NCI-H226 (cell line): ENCODE data around the gene SPATC1L.

Source experiments
- DNase-seq: peaks from one replicate; pipeline ENCODE4 v3.0.0-alpha.2; 2015

SPATC1L gene

GRCh38 chr21:46129846-46130651, 54.2 kb downstream of the SPATC1L start:
- DNase-seq = no peak

- no peak for DNase-seq
Measured at GRCh38 chr21:46128933-46129571, 55.2 kb downstream of the SPATC1L start.

- DNase-seq = no peak
Measured at GRCh38 chr21:46128106-46128932, 55.9 kb downstream of the SPATC1L start.

- DNase-seq = no peak
Measured at GRCh38 chr21:46127239-46128105, 56.8 kb downstream of the SPATC1L start.

GRCh38 chr21:46126309-46127238, 57.7 kb downstream of the SPATC1L start:
- DNase-seq = no peak

GRCh38 chr21:46125846-46126301, 58.4 kb downstream of the SPATC1L start:
- no peak for DNase-seq

GRCh38 chr21:46124926-46125845, 59.1 kb downstream of the SPATC1L start:
- DNase-seq = no peak

- no peak for DNase-seq
Measured at GRCh38 chr21:46124083-46124925, 60.0 kb downstream of the SPATC1L start.

- DNase-seq = no peak
Measured at GRCh38 chr21:46122758-46123683, 61.2 kb downstream of the SPATC1L start.

GRCh38 chr21:46122237-46122671, 62.0 kb downstream of the SPATC1L start:
- DNase-seq = peak; percentile 78

GRCh38 chr21:46121286-46122221, 62.7 kb downstream of the SPATC1L start:
- no peak for DNase-seq

GRCh38 chr21:46120301-46121285, 63.7 kb downstream of the SPATC1L start:
- DNase-seq = no peak

GRCh38 chr21:46119637-46120271, 64.5 kb downstream of the SPATC1L start:
- no peak for DNase-seq

- no peak for DNase-seq
Measured at GRCh38 chr21:46119144-46119636, 65.1 kb downstream of the SPATC1L start.
